Vagina (tissue), 2 donors: ENCODE results near the gene CBFB. TPM values are rescaled to one million over a fixed set of nuclear protein-coding genes. Genes with fewer than 3 reads are reported as not detected.

Experiments used
- DNase-seq, 2 donors: peaks; one replicate each; pipeline ENCODE4 v3.0.0-alpha.2; 2017; ENCODE audit errors: extremely low spot score in 2 of 2
- H3K27ac ChIP-seq: fragments of 200-600 bp; sonication (generic); one replicate; pipeline ENCODE4 v1.5.1; 2019
- H3K27me3 ChIP-seq: fragments of 200-600 bp; sonication (generic); one replicate; pipeline ENCODE4 v1.5.1; 2019
- H3K36me3 ChIP-seq, 2 donors: fragments of 200-600 bp; sonication (generic); one replicate each; pipeline ENCODE4 v1.5.1; 2017 to 2019
- H3K4me1 ChIP-seq: fragments of 200-600 bp; sonication (generic); one replicate; pipeline ENCODE4 v1.5.1; 2019
- H3K4me3 ChIP-seq, 2 donors: fragments of 200-600 bp; sonication (generic); 1 replicate in 1 of 2; 2 replicates in 1 of 2; pipeline ENCODE4 v1.5.1; 2016 to 2019
- H3K9me3 ChIP-seq: fragments of 200-600 bp; sonication (generic); one replicate; pipeline ENCODE4 v1.5.1; 2019
- POLR2A ChIP-seq, 2 donors: fragments of 450-650 bp; IDR thresholded peaks; one replicate each; pipeline ENCODE4 v1.6.1; 2017; ENCODE audit warnings: antibody characterized with exemption in 2 of 2, mild to moderate bottlenecking in 2 of 2, moderate library complexity in 2 of 2
- POLR2AphosphoS5 ChIP-seq, 2 donors: sonication (generic); formaldehyde crosslinking; IDR thresholded peaks; one replicate each; pipeline ENCODE4 v1.9.0; 2017; ENCODE audit warnings: antibody characterized with exemption in 2 of 2, mild to moderate bottlenecking in 2 of 2, low read depth in 1 of 2; ENCODE audit not compliant: insufficient read depth in 1 of 2
- intact Hi-C: fragments of 100-400 bp; cut with DNase I; formaldehyde crosslinking; loops from one replicate; pipeline ENCODE4 v1.15.1; 2023
- total RNA-seq: library from RNA; depleted of rRNA; stranded (reverse); fragments of >200 nt; gene quantifications from one replicate; pipeline ENCODE4 v1.2.3, GENCODE V29; 2016
- TF ChIP-seq, protein P1 (sequence below), 3 experiments: fragments of 450-650 bp in 2 of 3; fragments of 200-600 bp in 1 of 3; sonication (generic) in 1 of 3; IDR thresholded peaks; one replicate each; pipeline ENCODE4 v1.5.1; 2017 to 2019; ENCODE audit warnings: antibody characterized with exemption in 3 of 3, mild to moderate bottlenecking in 2 of 3, moderate library complexity in 2 of 3

Gene CBFB
- total RNA-seq, 1 donor from 2014 or later = 33.9 TPM

DNA sequence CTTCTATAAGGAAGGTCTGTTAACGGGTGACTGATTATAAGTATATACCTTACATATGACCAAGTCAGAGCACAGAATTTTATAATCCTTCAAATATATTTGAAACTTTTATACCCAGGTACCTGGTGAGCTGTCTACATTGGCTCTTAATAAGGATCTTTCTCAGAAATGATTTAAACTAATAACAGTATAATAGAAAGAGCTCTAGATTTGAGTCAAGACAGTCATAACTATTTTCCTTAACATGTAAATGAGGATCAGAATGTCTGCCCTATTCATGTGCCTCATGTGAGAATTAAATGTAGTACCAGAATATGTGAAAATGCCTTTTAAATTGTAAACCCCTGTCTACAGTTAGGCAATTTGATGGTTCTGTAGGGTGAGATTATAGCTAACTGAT is 14.5 kb downstream of the CBFB start:
- Histone ChIP-seq H3K27me3 (no peaks in the 10 kb centered on the region), H3K4me3 (no peak overlapping the region), H3K9me3 (no peaks in the 10 kb centered on the region), H3K27ac (no peak overlapping the region), H3K4me1 (peaks cover 11% of the 10 kb centered on the region), H3K36me3 (no peaks in the 10 kb centered on the region)
- intact Hi-C loops = no loop called here
- TF ChIP-seq POLR2AphosphoS5 (IDR thresholded peaks at IDR 0.05; ENCODE audit: insufficient read depth in 1 of 2, low read depth in 1 of 2) = no peak
- TF ChIP-seq POLR2A (IDR thresholded peaks at IDR 0.05) = no peak
- TF ChIP-seq, protein P1, sequence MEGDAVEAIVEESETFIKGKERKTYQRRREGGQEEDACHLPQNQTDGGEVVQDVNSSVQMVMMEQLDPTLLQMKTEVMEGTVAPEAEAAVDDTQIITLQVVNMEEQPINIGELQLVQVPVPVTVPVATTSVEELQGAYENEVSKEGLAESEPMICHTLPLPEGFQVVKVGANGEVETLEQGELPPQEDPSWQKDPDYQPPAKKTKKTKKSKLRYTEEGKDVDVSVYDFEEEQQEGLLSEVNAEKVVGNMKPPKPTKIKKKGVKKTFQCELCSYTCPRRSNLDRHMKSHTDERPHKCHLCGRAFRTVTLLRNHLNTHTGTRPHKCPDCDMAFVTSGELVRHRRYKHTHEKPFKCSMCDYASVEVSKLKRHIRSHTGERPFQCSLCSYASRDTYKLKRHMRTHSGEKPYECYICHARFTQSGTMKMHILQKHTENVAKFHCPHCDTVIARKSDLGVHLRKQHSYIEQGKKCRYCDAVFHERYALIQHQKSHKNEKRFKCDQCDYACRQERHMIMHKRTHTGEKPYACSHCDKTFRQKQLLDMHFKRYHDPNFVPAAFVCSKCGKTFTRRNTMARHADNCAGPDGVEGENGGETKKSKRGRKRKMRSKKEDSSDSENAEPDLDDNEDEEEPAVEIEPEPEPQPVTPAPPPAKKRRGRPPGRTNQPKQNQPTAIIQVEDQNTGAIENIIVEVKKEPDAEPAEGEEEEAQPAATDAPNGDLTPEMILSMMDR (IDR thresholded peaks at IDR 0.05) = no peak
- no peak for DNase-seq

DNA sequence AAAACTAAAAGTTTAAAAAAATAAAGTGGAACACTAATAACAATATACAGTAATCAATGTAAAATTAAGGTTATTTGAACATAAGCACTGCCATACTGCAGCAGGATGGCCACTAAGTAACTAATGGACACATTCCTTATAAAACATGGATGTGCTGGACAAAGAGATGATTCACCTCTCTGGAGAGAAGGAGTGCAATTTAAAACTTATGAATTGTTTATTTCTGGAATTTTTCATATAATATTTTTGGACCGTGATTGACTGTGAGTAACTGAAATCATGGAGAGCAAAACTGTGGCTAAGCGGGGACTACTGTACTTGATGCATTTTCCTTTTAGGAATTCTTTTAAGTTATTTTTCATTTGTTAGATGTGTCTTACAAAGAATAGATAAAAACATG is 21.8 kb downstream of the CBFB start:
- Histone ChIP-seq H3K36me3 (no peaks in the 10 kb centered on the region), H3K27ac (no peak overlapping the region), H3K4me3 (no peak overlapping the region), H3K9me3 (no peaks in the 10 kb centered on the region), H3K27me3 (no peaks in the 10 kb centered on the region), H3K4me1 (no peaks in the 10 kb centered on the region)
- intact Hi-C loops = no loop called here
- no peak for DNase-seq
- no peak for TF ChIP-seq POLR2AphosphoS5 (IDR thresholded peaks at IDR 0.05; ENCODE audit: insufficient read depth in 1 of 2, low read depth in 1 of 2)
- TF ChIP-seq, protein P1 (IDR thresholded peaks at IDR 0.05) = no peak
- no peak for TF ChIP-seq POLR2A (IDR thresholded peaks at IDR 0.05)

DNA sequence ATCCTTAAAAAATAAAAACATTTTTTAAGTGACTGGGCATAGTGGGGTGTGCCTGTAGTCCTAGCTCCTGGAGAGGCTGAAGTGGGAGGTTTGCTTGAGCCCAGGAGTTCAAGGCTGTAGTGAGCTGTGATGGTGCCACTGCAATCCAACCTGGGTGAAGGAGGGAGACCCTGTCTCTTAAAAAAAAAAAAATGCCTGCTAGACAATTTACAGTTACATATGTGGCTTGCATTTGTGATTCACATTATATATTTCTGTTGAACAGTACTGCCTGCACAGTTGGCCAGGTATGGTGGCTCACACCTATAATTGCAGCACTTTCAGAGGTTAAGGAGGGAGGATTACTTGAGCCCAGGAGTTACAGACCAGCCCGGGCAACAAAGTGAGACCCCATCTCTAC is 23.4 kb downstream of the CBFB start:
- H3K27me3 ChIP-seq = no peaks in the 10 kb centered on the region
- H3K36me3 ChIP-seq = no peaks in the 10 kb centered on the region
- DNase-seq = no peak
- TF ChIP-seq POLR2AphosphoS5 (IDR thresholded peaks at IDR 0.05; ENCODE audit: insufficient read depth in 1 of 2, low read depth in 1 of 2) = no peak
- no peak for TF ChIP-seq POLR2A (IDR thresholded peaks at IDR 0.05)
- TF ChIP-seq, protein P1 (IDR thresholded peaks at IDR 0.05) = no peak
- H3K9me3 ChIP-seq = no peaks in the 10 kb centered on the region
- peaks cover 10% of the 10 kb centered on the region for H3K4me1 ChIP-seq
- no peak overlapping the region for H3K27ac ChIP-seq
- intact Hi-C loops = no loop called here
- no peak overlapping the region for H3K4me3 ChIP-seq

DNA sequence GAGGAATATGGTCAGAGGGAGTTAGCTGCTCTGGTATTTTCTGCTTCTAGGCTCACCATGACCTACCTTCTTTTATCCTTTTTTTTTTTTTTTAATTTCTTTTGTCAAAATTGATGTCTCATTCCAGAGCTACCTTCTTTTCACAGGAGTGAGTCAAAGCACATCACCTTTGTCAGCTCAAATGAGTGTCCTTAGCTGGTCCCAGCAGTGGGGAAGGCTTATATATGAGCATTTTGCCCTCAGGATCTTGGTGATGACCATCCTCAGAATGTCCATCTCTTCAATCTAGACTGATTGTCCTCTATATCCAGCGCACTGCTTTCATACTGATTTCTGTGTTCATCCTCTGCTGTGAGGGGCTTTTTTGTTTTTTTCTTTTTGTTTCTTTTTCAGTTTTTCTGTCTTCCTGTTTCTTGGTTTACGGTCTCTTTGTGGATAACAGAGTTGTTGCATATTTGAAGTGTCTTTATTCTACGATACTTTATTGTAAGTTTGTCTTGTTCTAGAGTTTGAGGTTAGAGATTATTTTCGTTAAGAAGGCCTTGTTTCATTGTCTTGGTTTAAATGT is 24.9 kb downstream of the CBFB start:
- intact Hi-C loops = no loop called here

DNA sequence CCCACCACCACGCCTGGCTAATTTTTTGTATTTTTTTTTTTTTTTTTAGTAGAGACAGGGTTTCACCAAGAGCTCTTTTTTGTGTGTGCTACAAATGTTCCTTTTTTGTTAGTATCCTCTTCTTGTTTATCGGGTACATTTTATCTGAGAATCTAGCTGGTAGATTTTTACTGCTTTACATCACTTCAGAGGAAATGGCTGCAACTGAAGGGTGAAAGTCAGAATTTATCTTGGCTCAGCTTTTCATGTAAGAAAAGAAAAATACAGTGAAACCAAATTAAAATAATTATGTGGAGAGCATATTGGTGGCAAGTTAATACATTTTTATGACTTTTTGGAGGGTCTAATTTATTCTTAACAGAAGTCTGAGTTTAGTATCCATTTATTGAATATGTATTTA is 26.0 kb downstream of the CBFB start:
- TF ChIP-seq POLR2AphosphoS5 (IDR thresholded peaks at IDR 0.05; ENCODE audit: insufficient read depth in 1 of 2, low read depth in 1 of 2) (no peak), POLR2A (IDR thresholded peaks at IDR 0.05) (no peak)
- TF ChIP-seq, protein P1 (IDR thresholded peaks at IDR 0.05) = no peak
- Histone ChIP-seq H3K9me3 (no peaks in the 10 kb centered on the region), H3K4me1 (peaks cover 10% of the 10 kb centered on the region), H3K4me3 (no peak overlapping the region), H3K36me3 (no peaks in the 10 kb centered on the region), H3K27me3 (no peaks in the 10 kb centered on the region), H3K27ac (no peak overlapping the region)
- no peak for DNase-seq
- intact Hi-C loops = no loop called here

More for the DNA sequence above, 24.9 kb downstream of the CBFB start:
- TF ChIP-seq, protein P1 (IDR thresholded peaks at IDR 0.05) = no peak
- TF ChIP-seq POLR2A (IDR thresholded peaks at IDR 0.05) (no peak), POLR2AphosphoS5 (IDR thresholded peaks at IDR 0.05; ENCODE audit: insufficient read depth in 1 of 2, low read depth in 1 of 2) (no peak)
- H3K27ac ChIP-seq = no peak overlapping the region
- H3K9me3 ChIP-seq = no peaks in the 10 kb centered on the region
- no peaks in the 10 kb centered on the region for H3K27me3 ChIP-seq
- H3K36me3 ChIP-seq = no peaks in the 10 kb centered on the region
- H3K4me3 ChIP-seq = no peak overlapping the region
- peaks cover 10% of the 10 kb centered on the region for H3K4me1 ChIP-seq
- no peak for DNase-seq
